H1 (cell line): ENCODE measurements around the gene RELL2.

Source experiments
- CBX5 ChIP-seq: fragments of 300-800, 300-1000 bp; sonication (generic); IDR thresholded peaks from 2 replicates; pipeline ENCODE4 v1.7.1; 2016; ENCODE audit warnings: antibody characterized with exemption, low read length, low read depth
- CREB1 ChIP-seq: IDR thresholded peaks from 2 replicates; pipeline ENCODE4 v1.6.1; 2012; ENCODE audit warnings: inconsistent platforms
- EP300 ChIP-seq, 2 experiments: IDR thresholded peaks; 1 replicate in 1 of 2; 2 replicates in 1 of 2; pipeline ENCODE4 v1.6.1; 2011 to 2012; ENCODE audit warnings: low read depth in 2 of 2, low read length in 2 of 2, mild to moderate bottlenecking in 2 of 2, borderline replicate concordance in 1 of 2, inconsistent platforms in 1 of 2, moderate library complexity in 1 of 2
- EZH2 ChIP-seq: fragments of 200-600 bp; sonication (generic); IDR thresholded peaks from 2 replicates; pipeline ENCODE4 v1.7.1; 2012; ENCODE audit warnings: low read depth, mild to moderate bottlenecking, moderate library complexity, low read length, inconsistent platforms; ENCODE audit not compliant: severe bottlenecking
- GABPA ChIP-seq: IDR thresholded peaks from 2 replicates; pipeline ENCODE4 v1.6.1; 2011; ENCODE audit warnings: mild to moderate bottlenecking, low read length, moderate library complexity, borderline replicate concordance; ENCODE audit not compliant: insufficient read depth
- PHF8 ChIP-seq: fragments of 200-600 bp; sonication (generic); conservative IDR thresholded peaks from 2 replicates; pipeline ENCODE4 v1.7.1; 2012; ENCODE audit warnings: low read depth, mild to moderate bottlenecking, inconsistent platforms, low read length, moderate library complexity
- POLR2A ChIP-seq, 2 experiments: IDR thresholded peaks; 1 replicate in 1 of 2; 2 replicates in 1 of 2; pipeline ENCODE4 v1.6.1; 2011; ENCODE audit warnings: low read depth in 2 of 2, low read length in 2 of 2, mild to moderate bottlenecking in 2 of 2; ENCODE audit errors: control extremely low read depth in 1 of 2
- RFX5 ChIP-seq: IDR thresholded peaks from 2 replicates; pipeline ENCODE4 v1.6.1; 2011; ENCODE audit warnings: low read depth, low read length, improper control_type of control experiment, borderline replicate concordance
- SIRT6 ChIP-seq: IDR thresholded peaks from one replicate; pipeline ENCODE4 v1.7.1; 2012; ENCODE audit warnings: low read length, inconsistent platforms
- TF ChIP-seq, protein P1 (sequence below), 3 experiments: IDR thresholded peaks; 1 replicate in 2 of 3; 2 replicates in 1 of 3; pipeline versions ENCODE4 v1.5.1 to v1.6.1; 2011; ENCODE audit warnings: low read length in 3 of 3, mild to moderate bottlenecking in 3 of 3, inconsistent platforms in 2 of 3, low read depth in 1 of 3, moderate library complexity in 1 of 3; ENCODE audit not compliant: insufficient read depth in 1 of 3; ENCODE audit errors: control extremely low read depth in 1 of 3
- TF ChIP-seq, protein P2 (sequence below): IDR thresholded peaks from 2 replicates; pipeline ENCODE4 v1.6.1; 2011; ENCODE audit warnings: low read length, improper control_type of control experiment

- TF ChIP-seq PHF8 (no peak), GABPA (no peak), RFX5 (no peak), EP300 (IDR thresholded peaks at IDR 0.05; ENCODE audit: borderline replicate concordance in 1 of 2, low read depth in 2 of 2, low read length in 2 of 2) (no peak), EZH2 (no peak), POLR2A (IDR thresholded peaks at IDR 0.05; ENCODE audit: control extremely low read depth in 1 of 2, low read depth in 2 of 2, low read length in 2 of 2) (no peak), CBX5 (no peak), SIRT6 (no peak), CREB1 (no peak)
- TF ChIP-seq, protein P1, sequence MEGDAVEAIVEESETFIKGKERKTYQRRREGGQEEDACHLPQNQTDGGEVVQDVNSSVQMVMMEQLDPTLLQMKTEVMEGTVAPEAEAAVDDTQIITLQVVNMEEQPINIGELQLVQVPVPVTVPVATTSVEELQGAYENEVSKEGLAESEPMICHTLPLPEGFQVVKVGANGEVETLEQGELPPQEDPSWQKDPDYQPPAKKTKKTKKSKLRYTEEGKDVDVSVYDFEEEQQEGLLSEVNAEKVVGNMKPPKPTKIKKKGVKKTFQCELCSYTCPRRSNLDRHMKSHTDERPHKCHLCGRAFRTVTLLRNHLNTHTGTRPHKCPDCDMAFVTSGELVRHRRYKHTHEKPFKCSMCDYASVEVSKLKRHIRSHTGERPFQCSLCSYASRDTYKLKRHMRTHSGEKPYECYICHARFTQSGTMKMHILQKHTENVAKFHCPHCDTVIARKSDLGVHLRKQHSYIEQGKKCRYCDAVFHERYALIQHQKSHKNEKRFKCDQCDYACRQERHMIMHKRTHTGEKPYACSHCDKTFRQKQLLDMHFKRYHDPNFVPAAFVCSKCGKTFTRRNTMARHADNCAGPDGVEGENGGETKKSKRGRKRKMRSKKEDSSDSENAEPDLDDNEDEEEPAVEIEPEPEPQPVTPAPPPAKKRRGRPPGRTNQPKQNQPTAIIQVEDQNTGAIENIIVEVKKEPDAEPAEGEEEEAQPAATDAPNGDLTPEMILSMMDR (IDR thresholded peaks at IDR 0.05; ENCODE audit: control extremely low read depth in 1 of 3, insufficient read depth in 1 of 3, low read depth in 1 of 3, low read length in 3 of 3) = no peak
- TF ChIP-seq, protein P2, sequence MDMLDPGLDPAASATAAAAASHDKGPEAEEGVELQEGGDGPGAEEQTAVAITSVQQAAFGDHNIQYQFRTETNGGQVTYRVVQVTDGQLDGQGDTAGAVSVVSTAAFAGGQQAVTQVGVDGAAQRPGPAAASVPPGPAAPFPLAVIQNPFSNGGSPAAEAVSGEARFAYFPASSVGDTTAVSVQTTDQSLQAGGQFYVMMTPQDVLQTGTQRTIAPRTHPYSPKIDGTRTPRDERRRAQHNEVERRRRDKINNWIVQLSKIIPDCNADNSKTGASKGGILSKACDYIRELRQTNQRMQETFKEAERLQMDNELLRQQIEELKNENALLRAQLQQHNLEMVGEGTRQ = no peak
Measured at GRCh38 chr5:141686648-141687416, 50.0 kb downstream of the RELL2 start.
